Mesendoderm (in vitro differentiated cells): Measurements from ENCODE around the gene FANCL.
"Not testable (repeated sequence)": the region's sequence is repeated elsewhere in the genome, so short reads cannot be mapped to it uniquely, and the experiment has no call there.

Source experiments
- DNase-seq: peaks from one replicate; pipeline ENCODE4 v3.0.0; 2013
- H2AK5ac ChIP-seq: 2 replicates; pipeline ENCODE4 v1.6.1; 2013; ENCODE audit warnings: low read length, inconsistent platforms
- H2BK120ac ChIP-seq: 2 replicates; pipeline ENCODE4 v1.6.1; 2013; ENCODE audit warnings: low read depth, mild to moderate bottlenecking, low read length, moderate library complexity, mixed read lengths
- H2BK15ac ChIP-seq: replicated peaks from 2 replicates; pipeline ENCODE4 v1.6.1; 2013; ENCODE audit warnings: low read depth, mild to moderate bottlenecking, moderate library complexity
- H2BK5ac ChIP-seq: 2 replicates; pipeline ENCODE4 v1.6.1; 2013; ENCODE audit warnings: low read length, inconsistent platforms
- H3K18ac ChIP-seq: 2 replicates; pipeline ENCODE4 v1.6.1; 2013; ENCODE audit warnings: mild to moderate bottlenecking, low read length, mixed read lengths
- H3K23ac ChIP-seq: one replicate; pipeline ENCODE4 v1.6.1; 2013; ENCODE audit warnings: low read length
- H3K27ac ChIP-seq: 2 replicates; pipeline ENCODE4 v1.5.1; 2013; ENCODE audit warnings: low read depth, mild to moderate bottlenecking, inconsistent platforms, low read length, moderate library complexity
- H3K27me3 ChIP-seq: 2 replicates; pipeline ENCODE4 v1.6.1; 2013; ENCODE audit warnings: low read length, control low read depth, mild to moderate bottlenecking, inconsistent platforms; ENCODE audit not compliant: insufficient read depth, poor library complexity
- H3K36me3 ChIP-seq: 2 replicates; pipeline ENCODE4 v1.6.1; 2013; ENCODE audit warnings: low read length, inconsistent platforms; ENCODE audit not compliant: control insufficient read depth, insufficient read depth
- H3K4ac ChIP-seq: one replicate; pipeline ENCODE4 v1.6.1; 2013; ENCODE audit warnings: low read depth, mild to moderate bottlenecking, low read length, moderate library complexity
- H3K4me1 ChIP-seq: 2 replicates; pipeline ENCODE4 v1.6.1; 2013; ENCODE audit warnings: low read depth, low read length, inconsistent platforms; ENCODE audit not compliant: control insufficient read depth
- H3K4me2 ChIP-seq: 2 replicates; pipeline ENCODE4 v1.6.1; 2013; ENCODE audit warnings: low read length
- H3K4me3 ChIP-seq: 2 replicates; pipeline ENCODE4 v1.5.1; 2013; ENCODE audit warnings: mild to moderate bottlenecking, low read length
- H3K56ac ChIP-seq: one replicate; pipeline ENCODE4 v1.6.1; 2013; ENCODE audit warnings: low read length
- H3K79me1 ChIP-seq: 2 replicates; pipeline ENCODE4 v1.6.1; 2013; ENCODE audit warnings: low read length, inconsistent platforms
- H3K79me2 ChIP-seq: 2 replicates; pipeline ENCODE4 v1.6.1; 2013; ENCODE audit warnings: mild to moderate bottlenecking, low read length; ENCODE audit not compliant: control insufficient read depth, insufficient read depth
- H3K9ac ChIP-seq: 2 replicates; pipeline ENCODE4 v1.6.1; 2013; ENCODE audit warnings: low read length, inconsistent platforms
- H4K5ac ChIP-seq: one replicate; pipeline ENCODE4 v1.6.1; 2013; ENCODE audit warnings: low read length
- H4K8ac ChIP-seq: one replicate; pipeline ENCODE4 v1.6.1; 2013; ENCODE audit warnings: low read depth, mild to moderate bottlenecking, control low read depth, low read length, moderate library complexity
- WGBS: extraction: QIAGEN DNeasy Blood & Tissue Kit; methylation state at CpG from one replicate; pipeline ENCODE4 v1.1.7; 2013; ENCODE audit warnings: low lambda C conversion rate, missing lambda C conversion rate; ENCODE audit not compliant: insufficient coverage; ENCODE audit errors: extremely low coverage; 5-methylcytosine and 5-hydroxymethylcytosine counted together

Gene FANCL

DNA sequence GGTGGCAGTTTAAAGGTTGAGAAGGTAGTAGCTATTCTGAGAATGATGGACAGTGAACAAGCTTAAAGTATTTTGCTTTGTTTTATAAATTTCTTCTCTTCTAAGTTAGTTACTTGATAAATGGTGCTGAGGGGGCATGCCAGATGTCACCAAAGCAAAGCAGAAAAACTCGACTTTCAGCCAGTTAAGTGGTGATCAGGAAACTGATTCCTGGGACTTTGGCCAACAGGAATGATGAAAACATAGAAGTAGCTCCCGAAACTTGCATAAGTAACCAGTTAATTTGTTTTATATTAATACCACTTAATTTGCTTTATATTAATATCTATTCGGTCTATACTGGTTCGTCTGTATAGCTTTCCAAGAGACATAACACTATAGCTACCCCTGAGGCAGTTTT is 82.6 kb downstream of the FANCL start:
- Histone ChIP-seq H4K8ac (no peak overlapping the region), H3K18ac (no peak overlapping the region), H2BK120ac (no peak overlapping the region), H3K27ac (no peak overlapping the region), H3K4me1 (no peaks in the 10 kb centered on the region), H3K56ac (no peak overlapping the region), H3K23ac (no peak overlapping the region), H2BK5ac (no peak overlapping the region), H4K5ac (no peak overlapping the region), H3K4me2 (no peak overlapping the region), H3K27me3 (no peaks in the 10 kb centered on the region), H2AK5ac (no peak overlapping the region), H3K36me3 (no peaks in the 10 kb centered on the region), H3K79me1 (no peaks in the 10 kb centered on the region), H2BK15ac (no peak overlapping the region), H3K9ac (no peak overlapping the region), H3K4me3 (no peak overlapping the region), H3K79me2 (no peaks in the 10 kb centered on the region), H3K4ac (no peak overlapping the region)
- WGBS, result no CpG with 5 or more reads among the region's 4 CpGs
- no peak for DNase-seq

- Histone ChIP-seq H3K4ac (no peak overlapping the region), H3K27ac (no peak overlapping the region), H2AK5ac (no peak overlapping the region), H4K5ac (no peak overlapping the region), H3K4me1 (no peaks in the 10 kb centered on the region), H3K23ac (no peak overlapping the region), H3K4me2 (no peak overlapping the region), H2BK120ac (no peak overlapping the region), H3K36me3 (no peaks in the 10 kb centered on the region), H3K79me1 (no peaks in the 10 kb centered on the region), H3K27me3 (no peaks in the 10 kb centered on the region), H3K4me3 (no peak overlapping the region), H2BK15ac (no peak overlapping the region), H3K18ac (no peak overlapping the region), H3K56ac (no peak overlapping the region), H2BK5ac (no peak overlapping the region), H3K79me2 (no peaks in the 10 kb centered on the region), H4K8ac (no peak overlapping the region), H3K9ac (no peak overlapping the region)
- no peak for DNase-seq
Observed at GRCh38 chr2:58157754-58158153, 83.4 kb downstream of the FANCL start.

GRCh38 chr2:58156780-58157179 is 84.3 kb downstream of the FANCL start:
- no peaks in the 10 kb centered on the region for H3K36me3 ChIP-seq
- H2BK5ac ChIP-seq, result no peak overlapping the region
- no peak overlapping the region for H3K56ac ChIP-seq
- no peak overlapping the region for H2BK15ac ChIP-seq
- H3K23ac ChIP-seq, result no peak overlapping the region
- no peak overlapping the region for H4K5ac ChIP-seq
- H3K18ac ChIP-seq, result no peak overlapping the region
- no peak overlapping the region for H3K4me2 ChIP-seq
- H2AK5ac ChIP-seq, result no peak overlapping the region
- no peaks in the 10 kb centered on the region for H3K79me2 ChIP-seq
- no peak overlapping the region for H3K9ac ChIP-seq
- H3K27me3 ChIP-seq, result no peaks in the 10 kb centered on the region
- H3K4me1 ChIP-seq, result no peaks in the 10 kb centered on the region
- no peak overlapping the region for H3K4ac ChIP-seq
- DNase-seq, result no peak
- H4K8ac ChIP-seq, result no peak overlapping the region
- no peak overlapping the region for H3K27ac ChIP-seq
- no peaks in the 10 kb centered on the region for H3K79me1 ChIP-seq
- H2BK120ac ChIP-seq, result no peak overlapping the region
- H3K4me3 ChIP-seq, result no peak overlapping the region

DNA sequence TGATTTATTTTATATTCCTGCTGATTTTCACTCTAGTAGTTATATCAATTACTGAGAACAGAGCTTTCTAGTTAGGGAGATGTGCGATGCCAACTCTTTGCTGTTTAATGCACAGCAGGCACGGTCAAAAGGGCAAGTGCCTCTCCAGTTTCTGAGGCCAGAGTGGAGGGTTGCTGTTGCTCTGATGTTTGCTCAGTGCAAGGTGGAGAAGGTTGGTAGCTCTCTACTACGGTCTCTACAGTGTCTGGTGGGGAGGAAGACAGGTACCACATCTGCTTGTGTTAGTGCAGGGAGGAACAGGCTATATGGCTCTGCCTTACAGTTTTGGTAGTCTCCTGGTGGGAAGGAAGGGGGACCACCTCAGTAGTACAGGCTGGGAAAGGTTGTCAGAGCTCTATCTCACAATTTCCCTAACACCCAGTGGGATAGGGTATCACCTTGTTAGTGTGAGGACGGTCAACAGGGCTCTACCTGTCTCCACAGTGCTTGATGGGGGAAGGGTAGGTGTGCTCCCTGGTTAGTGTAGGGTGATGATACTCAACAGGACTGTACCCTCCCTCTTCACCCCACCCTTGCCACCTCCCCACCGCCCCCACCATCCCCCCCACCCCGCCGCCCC is 85.9 kb downstream of the FANCL start:
- Histone ChIP-seq H3K27ac (no peak overlapping the region), H3K79me1 (no peaks in the 10 kb centered on the region), H3K56ac (no peak overlapping the region), H3K4me1 (no peaks in the 10 kb centered on the region), H3K4me2 (no peak overlapping the region), H3K23ac (no peak overlapping the region), H3K27me3 (no peaks in the 10 kb centered on the region), H3K4ac (no peak overlapping the region), H3K79me2 (no peaks in the 10 kb centered on the region), H2AK5ac (no peak overlapping the region), H4K5ac (no peak overlapping the region), H2BK120ac (no peak overlapping the region), H3K18ac (no peak overlapping the region), H3K9ac (no peak overlapping the region), H2BK5ac (no peak overlapping the region), H3K4me3 (no peak overlapping the region), H4K8ac (no peak overlapping the region), H2BK15ac (no peak overlapping the region), H3K36me3 (no peaks in the 10 kb centered on the region)
- DNase-seq, result no peak
- WGBS, result no CpG with 5 or more reads among the region's 7 CpGs

GRCh38 chr2:58146707-58147106 is 94.4 kb downstream of the FANCL start:
- no peak overlapping the region for H4K8ac ChIP-seq
- H2BK15ac ChIP-seq, result no peak overlapping the region
- H3K9ac ChIP-seq, result no peak overlapping the region
- no peak overlapping the region for H2BK120ac ChIP-seq
- no peaks in the 10 kb centered on the region for H3K79me2 ChIP-seq
- H3K56ac ChIP-seq, result no peak overlapping the region
- H3K4me2 ChIP-seq, result no peak overlapping the region
- H4K5ac ChIP-seq, result no peak overlapping the region
- no peak overlapping the region for H2BK5ac ChIP-seq
- H3K4me3 ChIP-seq, result no peak overlapping the region
- H3K79me1 ChIP-seq, result no peaks in the 10 kb centered on the region
- no peak overlapping the region for H2AK5ac ChIP-seq
- no peaks in the 10 kb centered on the region for H3K36me3 ChIP-seq
- H3K4me1 ChIP-seq, result no peaks in the 10 kb centered on the region
- H3K27me3 ChIP-seq, result no peaks in the 10 kb centered on the region
- peak; percentile 29 for DNase-seq
- no peak overlapping the region for H3K18ac ChIP-seq
- H3K4ac ChIP-seq, result no peak overlapping the region
- no CpG with 5 or more reads among the region's 1 CpG for WGBS
- H3K23ac ChIP-seq, result no peak overlapping the region
- H3K27ac ChIP-seq, result no peak overlapping the region

- H3K4me2 ChIP-seq, H3K79me1 ChIP-seq, H2BK120ac ChIP-seq, H4K5ac ChIP-seq, H3K18ac ChIP-seq, H3K27ac ChIP-seq, H3K36me3 ChIP-seq, H3K9ac ChIP-seq, H3K4me1 ChIP-seq, H2BK5ac ChIP-seq, DNase-seq, H2AK5ac ChIP-seq, H3K27me3 ChIP-seq, H2BK15ac ChIP-seq, H4K8ac ChIP-seq, H3K79me2 ChIP-seq, H3K4ac ChIP-seq, H3K4me3 ChIP-seq, H3K23ac ChIP-seq, H3K56ac ChIP-seq: not testable (repeated sequence)
- WGBS, result no CpG with 5 or more reads among the region's 6 CpGs
Observed at GRCh38 chr2:58145769-58146168, 95.4 kb downstream of the FANCL start.
